ENCODE results near the gene SRC. TPM values are rescaled to one million over a fixed set of nuclear protein-coding genes. Genes with fewer than 3 reads are reported as not detected.

The SRC gene
- total RNA-seq, 2 donors from 2014 or later: 5.4 to 8.3 TPM

GRCh38 chr20:37449276-37449675 lies 103.3 kb downstream of the SRC start:
- Mint-ChIP-seq H3K9me3 (peaks cover 6 to 8% of the 10 kb centered on the region in 2 donors), H3K27ac (no peak overlapping the region), H3K36me3 (no peaks in the 10 kb centered on the region)
- ATAC-seq: no peak
- no peak for DNase-seq (ENCODE audit: low spot score in 2 of 2)

GRCh38 chr20:37450344-37450743 lies 104.4 kb downstream of the SRC start:
- DNase-seq (ENCODE audit: low spot score in 2 of 2) (no peak), ATAC-seq (no peak)
- peaks cover 0 to 7% of the 10 kb centered on the region in 2 donors for H3K36me3 Mint-ChIP-seq
- peaks cover 7 to 15% of the 10 kb centered on the region in 2 donors for H3K9me3 Mint-ChIP-seq
- no peak overlapping the region for H3K27ac Mint-ChIP-seq

DNA sequence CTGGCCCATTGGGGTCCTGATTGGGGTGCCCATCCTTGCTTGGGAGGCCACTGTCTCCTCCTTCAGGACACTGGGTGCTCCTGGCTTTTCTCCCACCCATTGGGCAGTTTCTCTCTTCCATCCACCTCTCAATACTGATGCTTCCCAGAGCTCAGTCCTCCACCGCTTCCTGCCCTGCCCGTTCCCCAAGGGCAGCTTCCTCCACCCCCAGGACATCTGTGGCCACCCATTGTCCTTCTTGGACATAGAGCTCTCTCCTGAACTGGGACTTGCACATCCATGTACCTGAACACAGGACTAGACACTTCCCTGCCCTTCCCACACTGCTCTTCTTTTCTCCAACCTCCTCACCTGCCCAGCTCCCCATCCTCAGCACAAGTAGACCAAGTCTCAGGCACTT lies 105.7 kb downstream of the SRC start:
- H3K36me3 Mint-ChIP-seq: peaks cover 0 to 17% of the 10 kb centered on the region in 2 donors
- no peak overlapping the region for H3K27ac Mint-ChIP-seq
- DNase-seq (ENCODE audit: low spot score in 2 of 2): no peak
- peaks cover 12 to 18% of the 10 kb centered on the region in 2 donors for H3K9me3 Mint-ChIP-seq
- ATAC-seq: no peak

GRCh38 chr20:37452236-37452635 lies 106.3 kb downstream of the SRC start:
- DNase-seq (ENCODE audit: low spot score in 2 of 2): no peak

GRCh38 chr20:37453288-37453687 lies 107.3 kb downstream of the SRC start:
- peaks cover 11 to 21% of the 10 kb centered on the region in 2 donors for H3K36me3 Mint-ChIP-seq
- ATAC-seq (no peak), DNase-seq (ENCODE audit: low spot score in 2 of 2) (no peak)
- peaks cover 16 to 18% of the 10 kb centered on the region in 2 donors for H3K9me3 Mint-ChIP-seq
- no peak overlapping the region for H3K27ac Mint-ChIP-seq

More at GRCh38 chr20:37452236-37452635, 106.3 kb downstream of the SRC start:
- ATAC-seq: no peak
- Mint-ChIP-seq H3K27ac (no peak overlapping the region), H3K36me3 (peaks cover 5 to 21% of the 10 kb centered on the region in 2 donors), H3K9me3 (peaks cover 16 to 18% of the 10 kb centered on the region in 2 donors)

- Mint-ChIP-seq H3K36me3 (peaks cover 17 to 21% of the 10 kb centered on the region in 2 donors), H3K9me3 (peaks cover 16 to 22% of the 10 kb centered on the region in 2 donors), H3K27ac (no peak overlapping the region)
- no peak for ATAC-seq
- no peak for DNase-seq (ENCODE audit: low spot score in 2 of 2)
Observed at GRCh38 chr20:37453836-37454235, 107.9 kb downstream of the SRC start.

DNA sequence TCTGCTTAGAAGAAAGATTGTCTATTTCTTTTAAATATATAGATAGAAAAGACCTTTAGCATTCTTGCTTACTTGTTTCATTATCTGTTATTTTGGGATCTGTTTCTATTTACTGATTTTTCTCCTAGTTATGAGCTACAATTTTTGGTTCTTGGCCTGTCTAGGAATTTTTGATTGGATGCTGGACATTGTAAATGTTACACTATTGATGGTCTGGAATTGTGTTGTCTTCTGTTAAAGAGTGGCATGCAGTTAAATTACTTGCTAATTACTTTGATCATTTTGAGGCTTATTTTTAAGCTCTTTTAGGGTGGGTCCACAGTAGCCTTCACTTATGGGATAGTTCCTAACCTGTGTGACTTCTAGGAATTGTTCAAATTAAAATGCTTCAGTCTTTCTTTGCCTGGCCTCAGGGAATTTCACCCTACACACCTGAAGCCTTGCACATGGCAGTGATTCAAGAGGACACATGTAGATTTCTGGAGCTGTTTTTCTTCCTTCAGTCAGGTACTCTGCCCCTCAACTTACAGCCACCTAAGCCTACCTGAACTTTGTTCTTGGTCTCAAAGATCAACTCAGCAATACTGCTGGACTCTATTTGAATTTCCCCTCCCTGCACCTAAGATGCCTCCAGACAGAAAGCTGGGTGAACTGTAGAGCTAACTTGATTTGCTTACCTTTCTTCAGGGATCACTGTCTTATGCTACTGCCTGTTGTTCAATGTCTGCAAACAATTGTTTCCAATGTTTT lies 108.9 kb downstream of the SRC start:
- peaks cover 16 to 25% of the 10 kb centered on the region in 2 donors for H3K9me3 Mint-ChIP-seq
- DNase-seq (ENCODE audit: low spot score in 2 of 2): no peak
- ATAC-seq: no peak
- peaks cover 21 to 22% of the 10 kb centered on the region in 2 donors for H3K36me3 Mint-ChIP-seq
- H3K27ac Mint-ChIP-seq: no peak overlapping the region

Other genes with a start within 250 kb of the SRC start
- 100 to 1,000 TPM; 104 to 132 TPM for gene RPN2, start 166.8 kb upstream of the SRC start, total RNA-seq
- gene MROH8, start 166.6 kb upstream of the SRC start, total RNA-seq: 1 to 10 TPM in 1 of 2 donors, under 1 TPM in 1; 0.27 to 3.3 TPM
- gene GHRH, start 84.3 kb upstream of the SRC start, total RNA-seq: not detected
- 1 to 10 TPM; 7.8 to 9.8 TPM for gene MANBAL, start 56.5 kb upstream of the SRC start, total RNA-seq
- gene NNAT, start 175.1 kb downstream of the SRC start, total RNA-seq: 1 to 10 TPM in 1 of 2 donors, under 1 TPM in 1; 0.93 to 2.1 TPM
- gene BLCAP, start 181.7 kb downstream of the SRC start, total RNA-seq: 10 to 100 TPM; 21.0 to 36.2 TPM